GM10248 (cell line): Measurements from ENCODE around the gene COX5A.
"Not testable (repeated sequence)": the region's sequence is repeated elsewhere in the genome, so short reads cannot be mapped to it uniquely, and the experiment has no call there.

Experiments
- CTCF ChIA-PET: fragments of 300-600 bp; sonication (Branson Sonifier 250); formaldehyde crosslinking; extraction: SDS; loops from one replicate; lab custom pipeline; 2021; ENCODE audit warnings: antibody characterized with exemption; lab: Yijun Ruan, JAX
- POLR2A ChIA-PET: fragments of 350-650 bp; sonication (Branson Sonifier 250); formaldehyde crosslinking; extraction: SDS; loops from one replicate; lab custom pipeline; 2020; ENCODE audit warnings: antibody characterized with exemption; lab: Yijun Ruan, JAX
- DNase-seq: peaks from one replicate; pipeline ENCODE4 v3.0.0; 2012; ENCODE audit errors: extremely low spot score
- TF ChIP-seq, protein P1 (sequence below): IDR thresholded peaks from 2 replicates; pipeline ENCODE4 v1.5.1; 2012; ENCODE audit warnings: mild to moderate bottlenecking, low read depth; ENCODE audit errors: extremely low read depth, missing control alignments, control extremely low read depth

COX5A gene

DNA sequence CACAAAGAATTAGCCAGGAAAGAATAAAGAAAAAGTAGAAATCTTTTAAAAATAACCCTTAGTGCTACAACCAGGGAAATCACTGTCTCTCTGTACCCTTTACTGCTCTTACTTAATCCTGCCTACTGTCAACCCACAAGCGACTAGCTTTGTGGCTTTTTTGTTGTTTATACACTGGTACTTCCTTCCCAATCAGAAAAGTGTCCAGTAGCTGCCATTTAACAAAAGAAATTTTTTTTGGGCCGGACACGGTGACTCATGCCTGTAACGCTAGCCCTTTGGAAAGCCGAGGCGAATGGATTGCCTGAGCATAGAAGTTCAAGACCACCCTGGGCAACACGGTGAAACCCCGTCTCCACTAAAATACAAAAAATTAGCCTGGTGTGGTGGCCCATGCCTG lies 17.4 kb downstream of the COX5A start:
- TF ChIP-seq, protein P1, sequence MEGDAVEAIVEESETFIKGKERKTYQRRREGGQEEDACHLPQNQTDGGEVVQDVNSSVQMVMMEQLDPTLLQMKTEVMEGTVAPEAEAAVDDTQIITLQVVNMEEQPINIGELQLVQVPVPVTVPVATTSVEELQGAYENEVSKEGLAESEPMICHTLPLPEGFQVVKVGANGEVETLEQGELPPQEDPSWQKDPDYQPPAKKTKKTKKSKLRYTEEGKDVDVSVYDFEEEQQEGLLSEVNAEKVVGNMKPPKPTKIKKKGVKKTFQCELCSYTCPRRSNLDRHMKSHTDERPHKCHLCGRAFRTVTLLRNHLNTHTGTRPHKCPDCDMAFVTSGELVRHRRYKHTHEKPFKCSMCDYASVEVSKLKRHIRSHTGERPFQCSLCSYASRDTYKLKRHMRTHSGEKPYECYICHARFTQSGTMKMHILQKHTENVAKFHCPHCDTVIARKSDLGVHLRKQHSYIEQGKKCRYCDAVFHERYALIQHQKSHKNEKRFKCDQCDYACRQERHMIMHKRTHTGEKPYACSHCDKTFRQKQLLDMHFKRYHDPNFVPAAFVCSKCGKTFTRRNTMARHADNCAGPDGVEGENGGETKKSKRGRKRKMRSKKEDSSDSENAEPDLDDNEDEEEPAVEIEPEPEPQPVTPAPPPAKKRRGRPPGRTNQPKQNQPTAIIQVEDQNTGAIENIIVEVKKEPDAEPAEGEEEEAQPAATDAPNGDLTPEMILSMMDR: no peak
- no peak for DNase-seq
- ChIA-PET POLR2A (no interaction called here), CTCF (interaction anchor here (0.8 to 6.7 kb wide), 7 partner anchors 10 to 285 kb away, joined by 3 to 47 read pairs (median 4); partner anchors contain the start of gene FAM219B)

DNA sequence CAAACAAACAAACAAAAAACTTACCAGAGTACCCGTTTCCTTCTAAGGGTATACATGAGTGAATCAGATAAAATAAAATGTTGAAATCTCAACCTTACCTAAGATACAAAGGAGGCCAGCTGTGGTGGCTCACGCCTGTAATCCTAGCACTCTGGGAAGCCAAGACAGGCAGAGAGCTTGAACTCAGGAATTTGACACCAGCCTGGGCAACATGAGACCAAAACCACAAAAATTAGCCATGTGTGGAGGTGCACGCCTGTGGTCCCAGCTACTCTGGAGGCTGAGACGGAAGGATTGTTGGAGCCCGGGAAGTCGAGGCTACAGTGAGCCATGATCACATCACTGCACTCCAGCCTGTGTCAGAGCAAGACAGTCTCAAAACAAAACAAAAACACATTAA lies 20.2 kb downstream of the COX5A start:
- POLR2A ChIA-PET: no interaction called here
- DNase-seq: no peak
- CTCF ChIA-PET: interaction anchor here (1.0 to 6.7 kb wide), 8 partner anchors 9 to 286 kb away, joined by 3 to 47 read pairs (median 4); partner anchors contain the start of gene FAM219B
- TF ChIP-seq, protein P1: no peak

DNA sequence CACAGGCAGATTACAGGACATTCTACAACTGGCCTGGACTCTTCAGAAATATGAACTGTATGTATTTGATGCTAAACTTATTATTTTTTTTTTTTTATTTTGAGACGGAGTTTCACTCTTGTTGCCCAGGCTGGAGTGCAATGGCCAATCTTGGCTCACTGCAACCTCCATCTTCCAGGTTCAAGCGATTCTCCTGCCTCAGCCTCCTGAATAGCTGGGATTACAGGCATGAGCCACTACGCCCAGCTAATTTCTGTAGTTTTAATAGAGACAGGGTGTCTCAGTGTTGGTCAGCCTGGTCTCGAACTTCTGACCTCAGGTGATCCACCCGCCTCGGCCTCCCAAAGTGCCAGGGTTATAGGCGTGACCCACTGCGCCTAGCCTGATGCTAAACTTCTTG lies 24.1 kb downstream of the COX5A start:
- DNase-seq, POLR2A ChIA-PET: not testable (repeated sequence)
- CTCF ChIA-PET: interaction anchor here (6.0 kb wide), 1 partner anchor 11 kb away, joined by 53 read pairs; no protein-coding TSS in a partner anchor

DNA sequence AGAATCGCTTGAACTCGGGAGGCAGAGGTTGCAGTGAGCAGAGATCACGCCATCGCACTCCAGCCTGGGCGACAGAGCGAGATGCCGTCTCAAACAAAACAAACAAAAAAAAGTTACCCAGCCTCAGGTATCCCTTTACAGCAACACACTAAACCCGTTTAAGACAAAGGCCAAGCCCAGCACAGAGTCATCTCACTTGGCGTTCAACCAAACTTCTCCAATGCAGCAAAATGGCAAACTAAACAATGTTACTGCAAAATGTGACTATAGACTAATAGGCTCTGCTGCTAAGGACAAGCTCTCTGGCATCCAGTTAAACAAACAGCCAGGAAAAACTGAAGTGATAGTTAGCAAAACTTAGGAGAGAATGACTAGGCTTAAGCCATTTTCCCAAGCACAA lies 24.8 kb downstream of the COX5A start:
- TF ChIP-seq, protein P1: no peak
- POLR2A ChIA-PET: no interaction called here
- DNase-seq: no peak
- CTCF ChIA-PET: interaction anchor here (1.5 to 6.0 kb wide), 2 partner anchors 11 to 16 kb away, joined by 3 to 53 read pairs; no protein-coding TSS in a partner anchor

DNA sequence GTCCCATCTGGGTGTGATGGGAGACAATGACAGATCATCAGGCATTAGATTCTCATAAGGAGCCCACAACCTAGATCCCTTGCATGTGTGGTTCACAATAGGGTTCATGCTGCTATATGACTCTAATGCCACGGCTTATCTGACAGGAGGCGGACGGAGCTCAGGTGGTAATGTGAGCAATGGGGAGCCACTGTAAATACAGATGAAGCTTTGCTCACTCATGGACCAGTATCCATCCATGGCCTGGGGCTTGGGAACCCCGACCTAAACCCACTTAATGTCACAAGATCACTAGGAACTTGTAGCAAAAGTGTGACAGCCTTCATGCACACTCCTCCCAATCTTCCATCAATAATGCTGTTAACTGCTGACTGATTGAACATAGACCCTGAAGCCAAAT lies 29.2 kb downstream of the COX5A start:
- TF ChIP-seq, protein P1: no peak
- no peak for DNase-seq
- ChIA-PET CTCF (interaction anchor here (0.8 to 3.0 kb wide), 4 partner anchors 8 to 51 kb away, joined by 3 to 9 read pairs (median 6); no protein-coding TSS in a partner anchor), POLR2A (no interaction called here)

DNA sequence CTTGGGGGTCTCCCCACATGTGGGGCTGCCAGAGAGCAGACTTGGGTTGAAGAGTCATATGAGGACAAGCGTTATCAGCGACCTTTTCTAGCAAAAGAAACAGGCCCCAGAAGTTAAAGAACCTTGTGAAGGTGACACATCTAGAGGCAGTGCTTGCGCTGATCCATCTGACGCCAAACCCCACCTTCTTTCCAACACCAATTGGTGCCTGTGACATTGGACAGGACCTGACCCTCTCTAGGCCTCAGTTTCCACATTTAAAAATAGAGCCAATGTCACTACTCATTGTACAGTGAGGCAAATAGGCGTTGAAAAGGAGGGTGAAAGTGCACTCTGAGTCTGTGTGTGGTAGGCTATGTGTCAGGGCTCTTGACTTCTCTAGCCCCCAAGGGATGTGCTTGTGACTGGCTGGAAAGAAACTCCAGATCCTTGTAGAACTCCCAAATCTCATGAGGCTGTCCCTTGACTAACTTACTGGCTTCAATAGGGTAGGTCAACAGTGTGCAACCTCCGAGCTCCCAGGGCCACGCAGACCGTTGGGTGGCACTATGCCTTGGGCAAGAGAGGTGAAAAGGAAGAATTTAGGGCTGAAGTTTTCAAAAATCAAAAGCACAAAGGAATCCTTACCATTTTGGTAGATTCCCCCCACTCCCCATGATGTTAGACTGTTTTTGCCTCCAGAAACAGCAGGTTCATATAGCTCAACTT lies 30.6 kb downstream of the COX5A start:
- ChIA-PET POLR2A (interaction anchor here (0.6 to 0.7 kb wide), 3 partner anchors 11 to 126 kb away, joined by 3 to 10 read pairs (median 5); no protein-coding TSS in a partner anchor), CTCF (interaction anchor here (0.7 to 3.0 kb wide), 11 partner anchors 10 to 297 kb away, joined by 3 to 16 read pairs (median 5); partner anchors contain the start of gene ULK3)
- no peak for DNase-seq
- TF ChIP-seq, protein P1: no peak
